ENCODE measurements around the gene TBKBP1.

DNA sequence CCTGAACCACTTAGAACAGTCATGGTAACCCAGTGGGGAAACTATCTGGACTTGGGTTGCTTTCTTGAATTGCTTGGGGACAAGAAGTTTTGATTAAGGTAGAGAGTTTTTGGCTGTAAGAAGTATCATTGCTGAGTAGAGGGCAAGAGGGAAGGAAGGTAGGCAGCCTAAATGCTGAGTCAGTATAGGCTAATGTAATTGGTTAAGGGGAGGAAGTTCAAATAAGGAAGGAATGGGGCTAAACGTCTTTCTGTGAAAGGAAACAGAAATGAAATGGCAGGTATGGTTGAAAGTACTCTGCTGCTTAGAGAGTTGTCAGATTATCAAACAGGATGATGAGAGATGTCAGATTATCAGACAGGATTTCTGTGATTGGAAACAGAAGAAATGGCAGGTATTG, 23.9 kb upstream of the TBKBP1 start:
- no peak for TF ChIP-seq ZNF165 (CRISPR knock-in tag; IDR thresholded peaks at IDR 0.05; ENCODE audit: borderline replicate concordance)
- TF ChIP-seq CTCF (IDR thresholded peaks at IDR 0.05 in 2 of 3, conservative IDR thresholded peaks at IDR 0.05 in 1 of 3; ENCODE audit: insufficient read depth in 2 of 3, low read depth in 1 of 3, low read length in 3 of 3) = no peak
- TF ChIP-seq POLR2A (conservative IDR thresholded peaks at IDR 0.05) = 0 out of 2 replicates have a peak, but pooled peaks have one; percentile 30
- TF ChIP-seq DLX4 (CRISPR knock-in tag; IDR thresholded peaks at IDR 0.05) = no peak
- TF ChIP-seq, protein P1, sequence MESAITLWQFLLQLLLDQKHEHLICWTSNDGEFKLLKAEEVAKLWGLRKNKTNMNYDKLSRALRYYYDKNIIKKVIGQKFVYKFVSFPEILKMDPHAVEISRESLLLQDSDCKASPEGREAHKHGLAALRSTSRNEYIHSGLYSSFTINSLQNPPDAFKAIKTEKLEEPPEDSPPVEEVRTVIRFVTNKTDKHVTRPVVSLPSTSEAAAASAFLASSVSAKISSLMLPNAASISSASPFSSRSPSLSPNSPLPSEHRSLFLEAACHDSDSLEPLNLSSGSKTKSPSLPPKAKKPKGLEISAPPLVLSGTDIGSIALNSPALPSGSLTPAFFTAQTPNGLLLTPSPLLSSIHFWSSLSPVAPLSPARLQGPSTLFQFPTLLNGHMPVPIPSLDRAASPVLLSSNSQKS (CRISPR knock-in tag; IDR thresholded peaks at IDR 0.05) = no peak
- no peak for TF ChIP-seq TAF1 (IDR thresholded peaks at IDR 0.05; ENCODE audit: control insufficient read depth, extremely low read depth, insufficient read depth, low read length, severe bottlenecking)
- TF ChIP-seq PBX2 (CRISPR knock-in tag; IDR thresholded peaks at IDR 0.05; ENCODE audit: low read depth) = no peak
- no peak for TF ChIP-seq PBX2 (tag; conservative IDR thresholded peaks at IDR 0.05; ENCODE audit: low read depth)
- TF ChIP-seq RBBP5 (IDR thresholded peaks at IDR 0.05; ENCODE audit: borderline replicate concordance, insufficient read depth, low read length, poor library complexity, severe bottlenecking) = no peak
- TF ChIP-seq RAD21 (CRISPR knock-in tag; conservative IDR thresholded peaks at IDR 0.05 in 1 of 2, IDR thresholded peaks at IDR 0.05 in 1 of 2) = no peak
- TF ChIP-seq, protein P2, sequence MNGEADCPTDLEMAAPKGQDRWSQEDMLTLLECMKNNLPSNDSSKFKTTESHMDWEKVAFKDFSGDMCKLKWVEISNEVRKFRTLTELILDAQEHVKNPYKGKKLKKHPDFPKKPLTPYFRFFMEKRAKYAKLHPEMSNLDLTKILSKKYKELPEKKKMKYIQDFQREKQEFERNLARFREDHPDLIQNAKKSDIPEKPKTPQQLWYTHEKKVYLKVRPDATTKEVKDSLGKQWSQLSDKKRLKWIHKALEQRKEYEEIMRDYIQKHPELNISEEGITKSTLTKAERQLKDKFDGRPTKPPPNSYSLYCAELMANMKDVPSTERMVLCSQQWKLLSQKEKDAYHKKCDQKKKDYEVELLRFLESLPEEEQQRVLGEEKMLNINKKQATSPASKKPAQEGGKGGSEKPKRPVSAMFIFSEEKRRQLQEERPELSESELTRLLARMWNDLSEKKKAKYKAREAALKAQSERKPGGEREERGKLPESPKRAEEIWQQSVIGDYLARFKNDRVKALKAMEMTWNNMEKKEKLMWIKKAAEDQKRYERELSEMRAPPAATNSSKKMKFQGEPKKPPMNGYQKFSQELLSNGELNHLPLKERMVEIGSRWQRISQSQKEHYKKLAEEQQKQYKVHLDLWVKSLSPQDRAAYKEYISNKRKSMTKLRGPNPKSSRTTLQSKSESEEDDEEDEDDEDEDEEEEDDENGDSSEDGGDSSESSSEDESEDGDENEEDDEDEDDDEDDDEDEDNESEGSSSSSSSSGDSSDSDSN (IDR thresholded peaks at IDR 0.05; ENCODE audit: borderline replicate concordance in 1 of 2, low read depth in 2 of 2, low read length in 2 of 2) = no peak
- no peak for TF ChIP-seq CEBPB (tag; IDR thresholded peaks at IDR 0.05)
- TF ChIP-seq ZBTB49 (CRISPR knock-in tag; IDR thresholded peaks at IDR 0.05; ENCODE audit: borderline replicate concordance) = no peak
